Psoas muscle (tissue), 8 donors: Measurements from ENCODE around the gene ITPK1. TPM values are rescaled to one million over a fixed set of nuclear protein-coding genes. Genes with fewer than 3 reads are reported as not detected.
A peak's percentile ranks its signal among the peaks of the same experiment; 100 is the strongest.

Experiments
- ATAC-seq, 4 donors: fragments of 200-7000 bp; cut with Tn5 transposase; one replicate each; pipeline ENCODE4 v1.9.1; 2020; ENCODE audit warnings: moderate library complexity in 3 of 4, mild to moderate bottlenecking in 2 of 4
- DNase-seq, 2 donors: peaks; one replicate each; pipeline ENCODE4 v3.0.0-alpha.2; 2020
- H3K27ac ChIP-seq: fragments of 200-600 bp; one replicate; pipeline ENCODE4 v1.8.0; 2022
- H3K27me3 ChIP-seq, 3 donors: fragments of 200-600 bp in 1 of 3; one replicate each; pipeline versions ENCODE4 v1.6.1 to v1.8.0; 2013 to 2022; ENCODE audit warnings: low read length in 2 of 3, mild to moderate bottlenecking in 2 of 3, moderate library complexity in 1 of 3; ENCODE audit not compliant: insufficient read depth in 3 of 3
- H3K36me3 ChIP-seq, 2 donors: fragments of 200-600 bp in 1 of 2; one replicate each; pipeline versions ENCODE4 v1.6.1 to v1.8.0; 2013 to 2022; ENCODE audit warnings: low read depth in 1 of 2, mild to moderate bottlenecking in 1 of 2, moderate library complexity in 1 of 2; ENCODE audit not compliant: insufficient read depth in 1 of 2
- H3K4me1 ChIP-seq: fragments of 200-600 bp; one replicate; pipeline ENCODE4 v1.8.0; 2022
- H3K4me3 ChIP-seq: fragments of 200-600 bp; one replicate; pipeline ENCODE4 v1.8.0; 2022; ENCODE audit warnings: mild to moderate bottlenecking
- H3K9me3 ChIP-seq: fragments of 200-600 bp; one replicate; pipeline ENCODE4 v1.8.0; 2022
- CTCF ChIP-seq: fragments of 200-600 bp; IDR thresholded peaks from one replicate; pipeline ENCODE4 v1.8.0; 2022; ENCODE audit warnings: antibody characterized with exemption
- WGBS, 3 donors: extraction: QIAGEN DNeasy Blood & Tissue Kit; methylation state at CpG; one replicate each; pipeline versions ENCODE4 v1.1.6 to v1.1.7; 2013; 5-methylcytosine and 5-hydroxymethylcytosine counted together
- intact Hi-C, 2 donors: fragments of 100-400 bp; cut with DNase I; formaldehyde crosslinking; loops; one replicate each; pipeline versions ENCODE4 v1.11.0 to v1.14.2; 2022
- polyA plus RNA-seq, 3 donors: library from polyadenylated mRNA; stranded (reverse); fragments of 200-250 nt; gene quantifications; one replicate each; pipeline ENCODE4 v1.2.3, GENCODE V29; 2013
- total RNA-seq, 4 donors: library from RNA; stranded (reverse); fragmentation: NEBNext Ultra II Directional in 2 of 4; extraction: Animal tissue kit (Norgen Biotek cat#: 25700) in 2 of 4; gene quantifications; one replicate each; pipeline versions ENCODE4 v1.2.1 to v1.2.4, GENCODE V29; 2021 to 2023
- donor health status: healthy with polysubstance abuse.
- donor health status: DM: no; HTN: no; CAD: no; lungs with moderate emphysema.
- donor health status: Bipolar disorder and iron deficiency.
- donor health status: healthy.
- donor health status: DM: yes; HTN: yes; CAD: no.
- donor health status: DM: no; HTN: no; CAD: no.
- donor health status: DM: no; HTN: no; CAD: no.
- donor health status: DM: yes; HTN: yes; CAD: no.

The ITPK1 gene
- total and polyA plus RNA-seq, 7 donors = 30.0 to 61.1 (median 42.7) TPM

DNA sequence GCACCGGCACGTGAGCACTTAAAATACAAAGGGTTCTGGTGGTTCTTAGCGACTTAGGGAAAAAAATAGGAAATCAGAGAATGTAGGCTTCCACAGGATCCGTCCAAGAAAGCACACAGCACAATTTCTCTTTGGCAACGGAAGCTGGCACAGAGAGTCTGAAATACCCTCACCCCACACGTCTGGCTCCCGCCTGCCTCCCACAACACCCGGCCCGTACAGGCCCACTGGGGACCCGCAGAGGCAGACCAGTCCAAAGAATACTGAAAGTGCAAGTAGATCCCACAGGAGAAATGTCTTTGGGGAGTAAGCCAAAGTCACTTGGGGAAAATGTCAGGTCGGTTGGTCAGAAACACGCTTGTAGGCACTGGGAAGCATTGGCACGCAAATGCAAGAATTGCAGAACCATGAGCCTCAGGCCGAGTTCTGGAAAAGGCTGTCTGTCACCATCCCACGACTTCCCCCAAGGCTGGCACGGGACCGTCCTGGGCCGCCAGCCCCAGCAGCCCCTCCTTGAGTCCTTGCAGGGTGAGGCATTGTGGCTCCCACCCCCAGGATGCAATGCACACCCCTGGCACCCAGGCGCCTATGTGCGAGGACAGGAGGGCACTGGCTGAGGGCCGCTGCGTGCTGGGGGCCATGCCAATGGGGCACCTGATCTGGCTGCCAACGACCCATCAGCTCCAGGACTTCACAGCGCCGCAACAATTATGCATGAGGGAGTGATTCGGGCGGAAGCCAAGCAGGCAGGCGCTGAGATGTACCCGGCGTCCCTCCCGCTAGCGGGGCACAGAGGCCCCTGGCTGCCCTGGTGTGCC is 163.0 kb downstream of the ITPK1 start:
- 78 to 89% (median 86%) methylated on average over 32 of the region's 32 CpGs for WGBS, 3 donors

GRCh38 chr14:92951912-92952471 is 163.7 kb downstream of the ITPK1 start:
- Histone ChIP-seq H3K27me3 (no peaks in the 10 kb centered on the region), H3K36me3 (peaks cover 0 to 30% of the 10 kb centered on the region in 2 donors), H3K9me3 (no peaks in the 10 kb centered on the region), H3K4me3 (no peak overlapping the region), H3K4me1 (no peaks in the 10 kb centered on the region), H3K27ac (no peak overlapping the region)
- ATAC-seq (peak; percentile 88 to 96 (median 92)), DNase-seq (peak; percentile 77 to 87)
- 14 to 23% (median 17%) methylated on average over 18 of the region's 18 CpGs for WGBS, 3 donors
- intact Hi-C loops = loop anchor here (1.0 to 5.0 kb wide), 2 partner anchors 185 to 187 kb away; no protein-coding TSS in a partner anchor
- TF ChIP-seq CTCF = peak; percentile 96

More for the DNA sequence above, 163.0 kb downstream of the ITPK1 start:
- peak in 1 of 4 donors; percentile 29 for ATAC-seq
- Histone ChIP-seq H3K27ac (no peak overlapping the region), H3K4me3 (no peak overlapping the region), H3K36me3 (peaks cover 0 to 37% of the 10 kb centered on the region in 2 donors), H3K27me3 (no peaks in the 10 kb centered on the region), H3K4me1 (no peaks in the 10 kb centered on the region), H3K9me3 (no peaks in the 10 kb centered on the region)
- TF ChIP-seq CTCF = no peak
- no peak for DNase-seq
- intact Hi-C loops = loop anchor here (1.0 to 5.0 kb wide), 2 partner anchors 185 to 187 kb away; no protein-coding TSS in a partner anchor

- no peak for ATAC-seq
- no peak overlapping the region for H3K4me3 ChIP-seq
- no peaks in the 10 kb centered on the region for H3K27me3 ChIP-seq
- H3K27ac ChIP-seq = no peak overlapping the region
- no peaks in the 10 kb centered on the region for H3K9me3 ChIP-seq
- 95 to 97% (median 96%) methylated on average over 7 of the region's 7 CpGs for WGBS, 3 donors
- H3K4me1 ChIP-seq = no peaks in the 10 kb centered on the region
- intact Hi-C loops = loop anchor here in 1 of 2 donors (5.0 kb wide), 1 partner anchor 186 kb away; no protein-coding TSS in a partner anchor
- H3K36me3 ChIP-seq = peaks cover 0 to 25% of the 10 kb centered on the region in 2 donors
- TF ChIP-seq CTCF = no peak
- DNase-seq = no peak
These were observed 164.5 kb downstream of the ITPK1 start for GRCh38 chr14:92951261-92951660.

DNA sequence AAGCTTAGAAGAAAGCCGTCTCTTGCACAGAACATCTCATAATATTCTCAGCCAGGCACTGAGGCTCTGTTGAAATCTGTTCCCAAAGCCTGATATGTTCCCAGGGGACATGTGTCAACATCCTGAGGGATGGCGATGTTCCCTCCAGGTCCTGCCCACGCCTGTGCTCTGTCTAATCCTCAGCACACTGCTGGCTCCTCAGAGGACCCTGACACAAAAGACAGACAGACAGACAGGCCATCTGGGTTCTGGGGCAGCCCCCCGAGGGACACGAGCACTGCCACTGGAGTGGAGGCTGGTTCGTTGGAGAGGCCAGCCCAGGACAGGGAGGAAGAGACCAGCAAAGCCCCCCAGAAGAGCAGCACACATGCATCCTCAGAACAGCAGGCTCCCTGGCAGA is 165.0 kb downstream of the ITPK1 start:
- Histone ChIP-seq H3K27me3 (no peaks in the 10 kb centered on the region), H3K27ac (no peak overlapping the region), H3K36me3 (peaks cover 0 to 25% of the 10 kb centered on the region in 2 donors), H3K9me3 (no peaks in the 10 kb centered on the region), H3K4me1 (no peaks in the 10 kb centered on the region), H3K4me3 (no peak overlapping the region)
- intact Hi-C loops = loop anchor here in 1 of 2 donors (5.0 kb wide), 1 partner anchor 187 kb away; no protein-coding TSS in a partner anchor
- ATAC-seq = peak in 2 of 4 donors; percentile 29 to 45
- TF ChIP-seq CTCF = no peak
- WGBS, 3 donors = 74 to 80% (median 79%) methylated on average over 6 of the region's 6 CpGs
- DNase-seq = no peak
